Stimulated activated CD8-positive, alpha-beta memory T cell treated with anti-CD3 and anti-CD28 coated beads, Interleukin-7, amount 100 ng/mL, for 48 hours (primary cell): ENCODE measurements around the gene STOML2.

Experiments
- DNase-seq, 2 donors: peaks; one replicate each; pipeline ENCODE4 v3.0.0-alpha.2; 2020; ENCODE audit warnings: low read depth in 1 of 2; ENCODE audit errors: extremely low read depth in 1 of 2

Gene STOML2

DNA sequence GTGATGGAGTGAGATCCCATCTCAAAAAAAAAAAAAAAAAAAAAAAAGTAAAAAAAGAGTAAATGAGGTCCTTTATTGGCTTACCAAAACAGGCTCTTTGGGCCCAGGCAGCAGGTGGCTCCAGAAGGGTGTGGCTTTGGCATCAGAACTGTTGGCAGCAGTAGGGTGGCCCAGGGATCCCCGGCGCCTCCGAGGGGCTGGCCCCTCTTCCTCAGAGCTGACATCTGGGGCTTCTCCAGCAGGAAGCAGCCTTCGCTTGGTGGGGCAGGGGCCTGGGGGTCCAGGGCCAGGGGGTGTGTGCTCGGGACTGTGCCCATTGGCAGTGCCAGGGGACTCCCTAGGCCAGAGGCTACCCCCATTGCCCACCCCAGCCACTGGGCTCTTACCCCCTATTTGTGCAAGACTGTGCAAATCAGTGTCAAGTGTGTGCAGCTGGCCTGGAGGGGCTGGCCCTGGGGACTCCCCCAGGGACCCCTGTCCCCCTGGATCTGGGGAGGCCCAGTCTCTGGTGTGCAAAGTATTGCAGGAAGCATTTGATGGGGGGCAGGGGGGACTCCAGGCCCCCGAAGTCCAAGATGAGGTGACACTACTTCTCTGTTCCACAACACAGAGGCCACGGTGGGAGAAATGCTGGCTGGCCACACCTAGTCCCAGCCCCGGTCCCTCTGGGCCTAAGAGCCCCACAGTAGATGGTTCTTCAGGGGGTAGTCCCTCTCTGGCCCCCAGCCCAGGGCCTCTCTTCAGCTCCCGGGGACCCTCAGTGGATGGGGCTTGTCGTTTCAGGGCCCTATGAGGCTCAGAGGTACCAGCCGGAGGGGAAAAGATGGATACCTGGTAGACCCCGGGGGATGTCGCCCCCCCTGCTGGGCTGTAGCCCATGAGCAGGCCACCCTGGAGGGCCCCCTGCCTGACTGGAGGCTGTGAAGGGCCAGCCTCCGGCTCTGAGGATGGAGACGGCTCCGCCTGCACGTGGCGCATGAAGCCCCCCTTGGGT is 4.7 kb upstream of the STOML2 start:
- DNase-seq, result no peak

DNA sequence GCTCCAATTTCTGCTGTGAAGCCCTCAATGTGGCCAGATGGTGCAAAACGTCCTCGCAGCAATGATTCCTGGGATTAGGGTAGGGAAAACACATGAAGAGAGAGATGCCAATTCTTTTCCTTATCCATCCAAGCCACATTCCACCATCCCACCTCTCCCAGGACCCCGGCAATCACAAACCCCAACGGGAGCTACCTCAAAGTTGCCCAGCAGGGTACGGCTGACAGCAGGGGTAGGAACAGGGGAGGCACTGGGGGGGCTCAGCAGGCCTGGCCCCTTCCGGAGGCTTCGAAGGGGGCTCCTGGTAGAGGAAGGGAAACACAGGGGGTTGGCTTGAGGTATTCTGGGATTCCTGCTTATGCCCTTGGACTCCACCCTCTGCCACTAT is 3.4 kb upstream of the STOML2 start:
- DNase-seq, result no peak

DNA sequence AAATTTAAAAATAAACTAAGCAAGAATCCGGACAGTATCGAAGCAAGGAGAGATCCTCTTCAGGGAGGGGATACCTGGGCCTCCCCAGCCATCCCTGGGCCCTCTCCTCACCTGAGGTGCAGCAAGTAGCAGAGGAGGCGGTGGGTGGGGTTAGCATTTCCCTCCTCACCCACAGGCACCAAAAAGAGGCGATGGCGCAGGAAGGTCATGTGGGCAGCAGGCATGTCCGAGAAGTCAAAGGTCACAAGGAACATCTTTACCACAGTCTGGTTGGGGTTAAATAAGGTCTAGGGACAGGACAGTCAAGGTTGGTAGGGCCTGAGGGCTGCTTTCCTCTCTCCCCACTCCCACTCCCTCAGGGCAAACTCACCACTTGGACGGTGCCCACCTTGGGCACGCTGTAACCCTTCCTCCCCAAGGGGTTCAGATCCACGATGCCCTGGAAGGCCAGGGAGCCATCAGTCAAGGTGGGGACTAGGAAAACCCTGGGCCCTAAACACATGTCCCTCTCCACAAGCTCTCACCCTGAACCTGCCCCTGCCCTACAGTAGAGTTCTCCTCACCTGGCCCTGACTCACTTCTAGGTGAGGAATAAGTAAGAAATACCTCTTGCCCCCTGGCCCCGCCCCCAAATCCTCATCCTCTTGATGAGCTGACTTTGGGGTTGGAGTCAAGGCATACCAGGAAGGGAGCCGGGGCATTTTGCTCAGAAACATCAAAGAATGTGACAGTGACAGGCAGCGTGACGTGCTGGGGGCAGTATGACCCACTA is 2.8 kb upstream of the STOML2 start:
- DNase-seq, result no peak

GRCh38 chr9:35105126-35105525 is 2.2 kb upstream of the STOML2 start:
- no peak for DNase-seq

DNA sequence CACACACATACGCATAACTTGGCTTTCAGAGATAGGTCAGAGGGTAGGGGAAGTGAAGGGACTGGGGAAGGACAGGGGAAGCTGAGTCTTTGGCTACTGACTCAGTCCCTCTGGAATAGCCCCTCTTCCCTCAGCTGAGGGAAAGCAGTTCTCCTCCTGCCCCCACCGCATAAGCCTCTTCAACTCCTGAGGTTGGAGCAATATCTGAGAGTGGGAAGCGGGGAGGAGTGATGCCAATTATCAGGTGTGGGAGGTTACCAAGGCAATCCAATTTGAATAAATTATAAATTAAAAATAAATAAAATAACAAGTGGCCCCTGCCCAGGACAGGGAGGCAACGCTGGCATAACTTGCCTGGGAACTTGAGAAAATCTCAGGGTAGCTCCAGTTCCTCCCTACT is 1.7 kb upstream of the STOML2 start:
- DNase-seq, result no peak

- no peak for DNase-seq
Observed at GRCh38 chr9:35103660-35104191, 795 bp upstream of the STOML2 start.

- no peak for DNase-seq
Observed at GRCh38 chr9:35102465-35102768, 514 bp downstream of the STOML2 start.

DNA sequence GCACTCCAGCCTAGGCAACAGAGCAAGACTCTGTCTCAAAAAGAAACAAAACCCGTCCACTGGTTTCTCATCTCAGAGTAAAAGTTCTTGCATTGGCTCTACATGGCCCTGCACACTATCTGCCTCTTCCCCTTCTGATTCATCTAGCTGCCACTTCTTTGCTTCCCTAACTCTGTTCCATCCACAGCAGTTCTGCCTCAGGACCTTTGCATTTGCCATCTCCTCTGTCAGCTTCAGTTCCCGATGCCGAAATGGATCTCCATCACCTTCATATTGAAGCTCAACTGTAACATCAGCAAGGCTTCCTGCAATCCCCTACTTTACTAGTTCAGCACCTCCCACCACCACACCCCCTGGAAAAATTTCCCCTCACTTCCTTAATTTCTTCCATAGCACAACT is 5.4 kb downstream of the STOML2 start:
- DNase-seq, result no peak

- peak; percentile 76 to 84 for DNase-seq
Observed at GRCh38 chr9:35096035-35096849, 6.7 kb downstream of the STOML2 start, which contains the start of gene PIGO. TSS of gene PIGO (minus strand) at chr9:35096591. CDS start at chr9:35095565, 1,026 bp downstream.

GRCh38 chr9:35091536-35091935 is 11.4 kb downstream of the STOML2 start:
- no peak for DNase-seq

GRCh38 chr9:35089434-35089833 is 13.5 kb downstream of the STOML2 start:
- no peak for DNase-seq

DNA sequence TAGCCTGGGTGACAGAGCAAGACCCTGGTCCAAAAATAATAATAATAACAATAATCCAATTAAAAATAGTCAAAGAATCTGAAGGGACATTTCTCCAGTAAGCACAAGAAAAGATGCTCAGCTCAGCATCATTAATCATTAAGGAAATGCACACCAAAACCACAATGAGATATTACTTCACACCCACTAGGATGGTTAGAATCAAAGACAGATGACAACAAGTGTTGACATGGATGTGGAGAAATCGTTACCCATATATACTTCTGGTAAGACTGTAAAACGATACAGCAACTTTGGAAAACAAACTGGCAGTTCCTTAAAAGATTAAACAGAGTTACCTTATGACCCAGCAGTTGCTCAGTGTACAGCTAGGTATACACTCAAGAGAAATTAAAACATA is 17.9 kb downstream of the STOML2 start:
- no peak for DNase-seq

GRCh38 chr9:35079426-35080341 is 23.2 kb downstream of the STOML2 start, which contains the start of gene FANCG:
TSS of gene FANCG (minus strand) at chr9:35079942. CDS start at chr9:35079524, 418 bp downstream.
- peak; percentile 79 to 82 for DNase-seq

DNA sequence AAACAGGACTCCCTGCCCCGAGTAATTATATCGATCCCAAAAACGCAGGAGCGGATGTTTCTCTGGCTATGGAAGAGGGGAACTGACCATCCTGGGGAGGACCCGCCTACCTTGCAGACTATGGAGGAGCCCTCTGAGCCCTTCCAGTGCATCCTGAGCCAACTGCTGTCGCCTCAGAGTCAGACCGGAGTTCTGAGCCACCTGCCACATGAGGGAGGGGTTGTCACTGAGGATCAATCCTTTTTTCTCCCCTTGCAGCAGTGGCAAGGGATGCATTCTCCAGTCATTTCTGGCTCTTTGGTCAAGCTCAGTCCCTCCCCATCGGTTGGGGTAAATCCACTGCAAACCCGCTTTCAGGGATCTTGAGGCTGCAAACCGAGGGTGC is 23.9 kb downstream of the STOML2 start:
- DNase-seq, result no peak

GRCh38 chr9:35078066-35078465 is 24.9 kb downstream of the STOML2 start:
- no peak for DNase-seq

DNA sequence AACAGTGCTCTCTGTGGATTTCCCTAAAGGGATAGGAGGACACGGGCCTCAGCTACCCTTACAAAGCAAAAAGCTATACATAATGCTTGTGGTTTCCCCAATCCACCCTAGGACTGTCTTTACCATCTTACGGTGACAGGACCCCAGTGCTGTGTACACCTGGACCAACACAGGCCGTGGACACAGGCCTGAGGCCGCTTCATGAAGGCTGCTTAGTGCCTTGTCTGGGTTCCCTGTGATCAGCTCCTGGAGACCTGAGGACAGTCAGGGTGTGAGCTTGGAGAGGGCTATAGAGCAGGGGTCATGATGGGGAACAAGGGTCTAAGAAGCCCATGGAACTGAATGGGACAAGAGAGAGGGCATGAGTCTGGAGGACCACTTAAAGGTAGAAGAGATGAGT is 26.1 kb downstream of the STOML2 start:
- DNase-seq, result no peak

- no peak for DNase-seq
Observed at GRCh38 chr9:35075358-35075757, 27.6 kb downstream of the STOML2 start.

DNA sequence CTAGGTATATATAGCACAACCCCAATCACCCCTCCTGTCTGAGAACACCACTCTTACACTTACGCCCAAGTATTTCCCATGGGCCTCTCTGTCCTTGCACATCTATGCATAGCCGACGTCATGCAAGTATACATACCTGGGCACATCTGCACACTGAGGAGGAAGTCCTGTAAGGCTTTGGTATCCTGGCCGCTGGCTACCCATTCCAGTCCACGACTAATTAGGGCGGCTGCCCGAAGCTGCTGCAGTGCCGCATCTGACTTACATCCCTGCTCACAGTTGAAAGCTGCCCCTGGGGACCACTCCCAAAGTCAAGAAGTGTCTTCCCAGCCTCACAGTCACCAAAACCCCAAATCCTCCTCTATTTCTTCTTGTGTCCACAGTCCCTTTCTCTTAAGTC is 28.1 kb downstream of the STOML2 start:
- DNase-seq, result no peak

DNA sequence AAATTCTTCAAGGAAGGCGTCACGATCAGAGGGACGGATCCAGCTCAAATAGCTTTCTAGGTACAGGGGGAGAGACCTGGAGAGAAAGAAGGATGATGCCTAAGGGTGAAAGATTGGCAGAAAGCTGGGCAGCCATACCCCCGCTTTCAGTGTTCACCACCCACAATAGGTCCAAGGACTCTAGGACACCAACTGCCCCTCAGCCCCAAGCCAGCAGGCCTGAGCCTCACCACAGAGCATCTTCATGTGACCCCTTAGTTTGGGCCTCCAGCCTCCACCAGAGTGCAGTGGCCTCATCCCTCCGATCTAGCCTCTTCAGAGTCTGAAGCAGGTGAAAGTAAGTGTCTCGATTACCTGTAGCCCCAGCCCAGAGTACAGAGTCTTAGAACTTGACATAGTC is 28.8 kb downstream of the STOML2 start:
- no peak for DNase-seq

DNA sequence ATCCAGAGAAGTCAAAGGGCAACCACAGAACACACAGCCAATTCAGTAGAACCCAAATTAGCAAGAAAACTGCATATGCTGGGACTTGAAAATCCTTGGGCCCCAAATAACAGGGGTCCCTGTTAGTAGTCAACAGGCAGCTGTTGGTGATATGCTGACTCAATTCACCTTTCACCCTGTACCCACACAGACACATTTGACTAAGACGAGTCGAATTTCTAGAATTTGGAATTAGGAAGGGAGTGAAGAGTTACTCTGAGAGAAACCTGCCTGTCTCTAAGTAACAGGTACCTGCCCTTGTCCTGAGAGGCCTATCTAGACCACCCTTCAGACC is 29.7 kb downstream of the STOML2 start:
- no peak for DNase-seq
